GM12878 (cell line): ENCODE results near the gene METTL4.

Experiments
- MXI1 ChIP-seq: fragments of 150-350 bp; IDR thresholded peaks from 2 replicates; pipeline ENCODE4 v1.6.1; 2011; ENCODE audit warnings: low read depth, mild to moderate bottlenecking, inconsistent platforms, low read length, improper control_type of control experiment
- RFX5 ChIP-seq: IDR thresholded peaks from 2 replicates; pipeline ENCODE4 v1.6.1; 2011; ENCODE audit warnings: low read depth, low read length, improper control_type of control experiment

DNA sequence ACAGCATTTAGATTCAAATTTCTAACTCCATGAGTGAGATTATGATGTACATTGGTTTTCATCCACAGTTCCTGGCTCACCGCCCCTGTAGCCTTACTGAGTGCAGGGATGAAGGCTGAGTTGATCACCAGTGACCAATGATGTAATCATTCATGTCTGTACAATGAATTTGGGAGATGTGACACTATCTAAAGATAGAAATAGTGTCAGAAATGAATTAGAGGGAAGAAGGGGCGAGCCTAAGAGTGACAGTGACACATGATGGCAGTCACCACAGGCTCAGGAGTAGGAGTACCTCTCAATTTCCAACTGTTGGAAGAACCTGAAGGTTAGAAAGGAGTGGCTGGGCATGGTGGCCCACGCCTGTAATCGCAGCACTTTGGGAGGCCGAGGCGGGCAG, 3.2 kb downstream of the METTL4 start:
- no peak for TF ChIP-seq MXI1
- no peak for TF ChIP-seq RFX5
